GM06990 (cell line): ENCODE measurements around the gene FAM111A.

Source experiments
- DNase-seq: peaks from one replicate; pipeline ENCODE4 v3.0.0-alpha.2; 2011; ENCODE audit not compliant: insufficient read length; ENCODE audit errors: extremely low read depth
- H3K27me3 ChIP-seq: replicated peaks from 2 replicates; pipeline ENCODE4 v1.6.0; 2011; ENCODE audit warnings: low read length; ENCODE audit not compliant: control insufficient read depth, insufficient read depth
- H3K36me3 ChIP-seq: 2 replicates; pipeline ENCODE4 v1.5.1; 2011; ENCODE audit warnings: low read length; ENCODE audit not compliant: control insufficient read depth, insufficient read depth
- H3K4me3 ChIP-seq: replicated peaks from 2 replicates; pipeline ENCODE4 v1.5.1; 2011; ENCODE audit warnings: low read depth, mild to moderate bottlenecking, control low read depth, low read length
- CTCF ChIP-seq: IDR thresholded peaks from 2 replicates; pipeline ENCODE4 v1.5.1; 2011; ENCODE audit warnings: low read length, control low read depth, mild to moderate bottlenecking, inconsistent platforms; ENCODE audit not compliant: insufficient read depth, poor library complexity, severe bottlenecking

Gene FAM111A

GRCh38 chr11:59185386-59185945 is 42.8 kb downstream of the FAM111A start:
- Histone ChIP-seq H3K27me3 (no peaks in the 10 kb centered on the region), H3K4me3 (no peak overlapping the region), H3K36me3 (peaks cover 27% of the 10 kb centered on the region)
- no peak for TF ChIP-seq CTCF
- no peak for DNase-seq

GRCh38 chr11:59186130-59186594 is 43.5 kb downstream of the FAM111A start:
- peak; percentile 89 for TF ChIP-seq CTCF
- no peak for DNase-seq
- Histone ChIP-seq H3K27me3 (no peaks in the 10 kb centered on the region), H3K36me3 (peaks cover 30% of the 10 kb centered on the region), H3K4me3 (no peak overlapping the region)

GRCh38 chr11:59187035-59187434 is 44.4 kb downstream of the FAM111A start:
- no peaks in the 10 kb centered on the region for H3K27me3 ChIP-seq
- H3K36me3 ChIP-seq, result peaks cover 26% of the 10 kb centered on the region
- TF ChIP-seq CTCF, result no peak
- no peak overlapping the region for H3K4me3 ChIP-seq
- DNase-seq, result no peak

GRCh38 chr11:59187587-59187986 is 44.9 kb downstream of the FAM111A start:
- H3K36me3 ChIP-seq, result peaks cover 21% of the 10 kb centered on the region
- DNase-seq, result no peak
- no peak overlapping the region for H3K4me3 ChIP-seq
- no peaks in the 10 kb centered on the region for H3K27me3 ChIP-seq
- no peak for TF ChIP-seq CTCF

- Histone ChIP-seq H3K36me3 (peaks cover 23% of the 10 kb centered on the region), H3K27me3 (no peaks in the 10 kb centered on the region), H3K4me3 (no peak overlapping the region)
- TF ChIP-seq CTCF, result no peak
- DNase-seq, result no peak
These were observed 46.3 kb downstream of the FAM111A start for GRCh38 chr11:59188954-59189353.

GRCh38 chr11:59189986-59190385 is 47.3 kb downstream of the FAM111A start:
- Histone ChIP-seq H3K27me3 (no peaks in the 10 kb centered on the region), H3K36me3 (peaks cover 23% of the 10 kb centered on the region), H3K4me3 (no peak overlapping the region)
- no peak for DNase-seq
- no peak for TF ChIP-seq CTCF
